Testis (tissue), 3 donors: ENCODE data around the gene CUX1. TPM values are rescaled to one million over a fixed set of nuclear protein-coding genes. Genes with fewer than 3 reads are reported as not detected.

Source experiments
- DNase-seq: peaks from one replicate; pipeline ENCODE4 v3.0.0-alpha.2; 2019
- H3K27ac ChIP-seq, 2 donors: fragments of 200-600 bp; sonication (generic); one replicate each; pipeline ENCODE4 v1.5.1; 2019
- H3K27me3 ChIP-seq: fragments of 200-600 bp; sonication (generic); one replicate; pipeline ENCODE4 v1.5.1; 2019
- H3K36me3 ChIP-seq: fragments of 200-600 bp; sonication (generic); one replicate; pipeline ENCODE4 v1.5.1; 2017; ENCODE audit warnings: low read depth; ENCODE audit errors: missing control alignments
- H3K4me1 ChIP-seq: fragments of 200-600 bp; sonication (generic); one replicate; pipeline ENCODE4 v1.5.1; 2019
- H3K4me3 ChIP-seq, 2 donors: fragments of 200-600 bp; sonication (generic); one replicate each; pipeline ENCODE4 v1.5.1; 2017 to 2019
- H3K9me3 ChIP-seq: fragments of 200-600 bp; sonication (generic); one replicate; pipeline ENCODE4 v1.5.1; 2017
- POLR2A ChIP-seq: fragments of 450-650 bp; IDR thresholded peaks from one replicate; pipeline ENCODE4 v1.6.1; 2017; ENCODE audit warnings: antibody characterized with exemption, mild to moderate bottlenecking, moderate library complexity
- WGBS, 2 donors: methylation state at CpG; one replicate each; pipeline ENCODE4 v1.1.5; 2018; 5-methylcytosine and 5-hydroxymethylcytosine counted together
- intact Hi-C: fragments of 100-400 bp; cut with DNase I; formaldehyde crosslinking; loops from one replicate; pipeline ENCODE4 v1.15.1; 2023; ENCODE audit warnings: low total_unique reads
- polyA plus RNA-seq: library from polyadenylated mRNA; stranded (reverse); fragments of 350-450 nt; fragmentation: Illumina TruSeq; extraction: RNeasy Lipid Tissue Mini Kit (QIAGEN cat#74804); gene quantifications from one replicate; pipeline ENCODE4 v1.2.3, GENCODE V29; 2014; ENCODE audit warnings: low read depth, low replicate concordance; ENCODE audit not compliant: insufficient read depth
- total RNA-seq, 2 donors: library from RNA; depleted of rRNA; stranded (reverse); fragments of >200 nt; gene quantifications; one replicate each; pipeline ENCODE4 v1.2.3, GENCODE V29; 2016
- TF ChIP-seq, protein P1 (sequence below), 3 experiments: fragments of 450-650 bp in 2 of 3; fragments of 200-600 bp in 1 of 3; sonication (generic) in 1 of 3; IDR thresholded peaks; one replicate each; pipeline ENCODE4 v1.5.1; 2016 to 2019; ENCODE audit warnings: antibody characterized with exemption in 3 of 3, mild to moderate bottlenecking in 2 of 3, moderate library complexity in 1 of 3

CUX1 gene
- total and polyA plus RNA-seq, 3 donors from 2014 or later, result 30.8 to 46.3 (median 43.1) TPM

DNA sequence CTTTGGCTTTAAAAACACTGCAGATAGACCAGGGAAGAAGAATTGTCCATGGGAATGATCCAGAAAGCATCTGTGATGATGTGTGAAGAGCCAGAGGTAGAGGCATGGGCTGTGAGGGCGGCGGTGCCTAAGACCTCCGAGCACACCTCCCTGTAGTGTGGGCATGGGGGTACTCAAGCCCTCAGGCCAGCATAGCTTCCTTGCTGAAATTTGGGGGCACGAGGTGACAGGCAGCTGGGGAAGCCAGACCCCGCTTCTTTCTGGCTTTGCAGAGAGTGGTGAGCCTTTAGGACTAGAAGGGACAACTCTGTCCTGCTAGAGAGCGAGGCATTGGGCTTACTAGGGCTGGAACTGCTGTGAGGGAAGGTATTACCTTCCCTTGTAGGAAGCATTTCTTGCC lies 281.6 kb downstream of the CUX1 start:
- 97 to 98% methylated on average over 6 of the region's 6 CpGs for WGBS, 2 donors
- H3K27ac ChIP-seq, result no peak overlapping the region
- no peaks in the 10 kb centered on the region for H3K27me3 ChIP-seq
- no peak for DNase-seq
- H3K4me3 ChIP-seq, result no peak overlapping the region
- H3K4me1 ChIP-seq, result no peaks in the 10 kb centered on the region
- intact Hi-C loops, result no loop called here
- no peaks in the 10 kb centered on the region for H3K36me3 ChIP-seq
- no peak for TF ChIP-seq POLR2A
- H3K9me3 ChIP-seq, result no peaks in the 10 kb centered on the region

DNA sequence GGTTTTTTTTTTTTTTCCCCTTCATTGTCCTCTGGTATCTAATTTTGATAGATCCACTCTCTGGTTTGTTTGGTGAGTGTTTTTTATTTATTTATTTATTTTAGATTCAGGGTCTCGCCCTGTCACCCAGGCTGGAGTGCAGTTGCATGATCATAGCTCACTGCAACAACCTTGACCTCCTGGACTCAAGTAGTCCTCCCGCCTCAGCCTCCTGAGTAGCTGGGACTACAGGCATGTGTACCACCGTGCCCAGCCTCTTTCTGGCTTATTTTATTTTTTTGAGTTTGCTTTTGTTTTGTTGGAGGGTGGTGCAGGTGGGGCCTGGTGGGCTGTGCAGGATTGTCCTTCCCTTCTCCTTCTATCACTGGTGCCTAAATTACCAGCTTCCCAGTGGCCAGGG lies 282.0 kb downstream of the CUX1 start:
- intact Hi-C loops, result no loop called here
- no peak overlapping the region for H3K27ac ChIP-seq
- no peak for DNase-seq
- H3K9me3 ChIP-seq, result no peaks in the 10 kb centered on the region
- WGBS, 2 donors, result 91 to 92% methylated on average over 3 of the region's 3 CpGs
- no peaks in the 10 kb centered on the region for H3K36me3 ChIP-seq
- no peak for TF ChIP-seq POLR2A
- TF ChIP-seq, protein P1, sequence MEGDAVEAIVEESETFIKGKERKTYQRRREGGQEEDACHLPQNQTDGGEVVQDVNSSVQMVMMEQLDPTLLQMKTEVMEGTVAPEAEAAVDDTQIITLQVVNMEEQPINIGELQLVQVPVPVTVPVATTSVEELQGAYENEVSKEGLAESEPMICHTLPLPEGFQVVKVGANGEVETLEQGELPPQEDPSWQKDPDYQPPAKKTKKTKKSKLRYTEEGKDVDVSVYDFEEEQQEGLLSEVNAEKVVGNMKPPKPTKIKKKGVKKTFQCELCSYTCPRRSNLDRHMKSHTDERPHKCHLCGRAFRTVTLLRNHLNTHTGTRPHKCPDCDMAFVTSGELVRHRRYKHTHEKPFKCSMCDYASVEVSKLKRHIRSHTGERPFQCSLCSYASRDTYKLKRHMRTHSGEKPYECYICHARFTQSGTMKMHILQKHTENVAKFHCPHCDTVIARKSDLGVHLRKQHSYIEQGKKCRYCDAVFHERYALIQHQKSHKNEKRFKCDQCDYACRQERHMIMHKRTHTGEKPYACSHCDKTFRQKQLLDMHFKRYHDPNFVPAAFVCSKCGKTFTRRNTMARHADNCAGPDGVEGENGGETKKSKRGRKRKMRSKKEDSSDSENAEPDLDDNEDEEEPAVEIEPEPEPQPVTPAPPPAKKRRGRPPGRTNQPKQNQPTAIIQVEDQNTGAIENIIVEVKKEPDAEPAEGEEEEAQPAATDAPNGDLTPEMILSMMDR (IDR thresholded peaks at IDR 0.05), result no peak
- H3K27me3 ChIP-seq, result no peaks in the 10 kb centered on the region
- no peaks in the 10 kb centered on the region for H3K4me1 ChIP-seq
- no peak overlapping the region for H3K4me3 ChIP-seq

DNA sequence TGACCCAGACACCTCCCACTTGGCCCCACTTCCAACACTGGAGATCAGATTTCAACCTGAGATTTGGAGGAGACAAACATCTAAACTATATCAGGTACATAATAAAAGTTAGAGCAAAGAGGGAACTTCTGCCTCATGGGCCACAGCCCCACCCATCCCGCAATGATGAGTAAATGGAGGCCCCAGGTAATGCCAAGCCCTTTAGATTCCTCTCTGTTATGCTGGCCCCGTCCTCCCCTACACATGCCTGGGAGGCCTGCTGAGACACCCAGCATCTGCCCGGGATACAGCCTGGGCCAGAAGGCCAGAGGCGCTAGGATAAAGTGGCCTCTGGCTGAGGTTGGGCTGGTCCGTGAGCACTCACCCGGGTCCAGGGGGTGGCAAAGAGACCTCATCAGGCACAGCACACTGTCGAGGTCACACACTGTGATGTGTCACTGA lies 283.7 kb downstream of the CUX1 start:
- H3K36me3 ChIP-seq, result no peaks in the 10 kb centered on the region
- DNase-seq, result no peak
- no peak overlapping the region for H3K4me3 ChIP-seq

DNA sequence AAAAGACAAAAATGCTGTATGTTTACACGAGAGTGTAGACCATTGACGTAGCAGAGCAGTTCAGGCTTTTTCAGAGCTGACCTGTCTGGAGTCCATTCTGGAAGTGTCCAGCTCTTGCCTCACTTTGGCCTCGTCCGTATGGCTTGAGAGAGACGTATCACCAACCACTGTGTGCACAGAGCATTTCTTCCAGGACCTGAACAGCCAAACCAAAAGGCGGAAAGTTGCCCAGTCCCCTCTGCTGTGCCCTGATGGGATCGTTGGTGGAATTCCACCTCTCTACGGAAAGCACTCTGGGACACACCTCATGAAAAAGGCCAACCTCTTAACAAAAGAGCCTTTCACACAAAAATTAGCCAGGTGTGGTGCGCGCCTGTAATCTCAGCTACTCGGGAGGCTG lies 284.5 kb downstream of the CUX1 start:
- 91 to 93% methylated on average over 11 of the region's 11 CpGs for WGBS, 2 donors
- no peaks in the 10 kb centered on the region for H3K36me3 ChIP-seq
- no peaks in the 10 kb centered on the region for H3K9me3 ChIP-seq
- no peaks in the 10 kb centered on the region for H3K27me3 ChIP-seq
- no peaks in the 10 kb centered on the region for H3K4me1 ChIP-seq
- H3K27ac ChIP-seq, result no peak overlapping the region
- intact Hi-C loops, result no loop called here
- DNase-seq, result no peak
- H3K4me3 ChIP-seq, result no peak overlapping the region
- TF ChIP-seq POLR2A, result no peak
- TF ChIP-seq, protein P1 (IDR thresholded peaks at IDR 0.05), result no peak

More for the DNA sequence above, 283.7 kb downstream of the CUX1 start:
- TF ChIP-seq POLR2A, result no peak
- TF ChIP-seq, protein P1 (IDR thresholded peaks at IDR 0.05), result no peak
- intact Hi-C loops, result no loop called here
- no peaks in the 10 kb centered on the region for H3K4me1 ChIP-seq
- H3K27ac ChIP-seq, result no peak overlapping the region
- WGBS, 2 donors, result 95 to 96% methylated on average over 5 to 7 of the region's 7 CpGs
- no peaks in the 10 kb centered on the region for H3K9me3 ChIP-seq
- H3K27me3 ChIP-seq, result no peaks in the 10 kb centered on the region

DNA sequence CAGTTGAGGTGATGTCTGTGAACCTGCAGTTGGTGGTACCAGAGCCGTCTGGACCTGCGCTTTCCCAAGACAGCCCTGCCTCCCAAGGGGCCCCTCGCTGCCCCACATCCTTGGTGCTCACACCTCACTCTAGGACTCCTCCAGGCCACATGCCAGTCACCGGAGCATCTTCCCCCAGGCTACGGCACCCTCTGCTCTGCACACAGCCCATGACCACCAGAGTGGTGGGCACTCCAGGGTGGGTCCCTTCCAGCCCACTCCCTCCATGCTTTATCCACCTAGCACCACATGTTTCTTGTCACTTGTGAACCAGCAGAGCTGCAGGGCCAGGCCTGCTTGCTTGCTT lies 285.6 kb downstream of the CUX1 start:
- Histone ChIP-seq H3K4me3 (no peak overlapping the region), H3K9me3 (no peaks in the 10 kb centered on the region), H3K27ac (no peak overlapping the region), H3K27me3 (no peaks in the 10 kb centered on the region), H3K36me3 (no peaks in the 10 kb centered on the region), H3K4me1 (no peaks in the 10 kb centered on the region)
- TF ChIP-seq POLR2A, result no peak
- TF ChIP-seq, protein P1 (IDR thresholded peaks at IDR 0.05), result no peak
- intact Hi-C loops, result no loop called here
- no peak for DNase-seq
- 84 to 93% methylated on average over 3 to 5 of the region's 5 CpGs for WGBS, 2 donors
